AG04449 (cell line): Measurements from ENCODE around the gene EBF4.

ENCODE experiments used
- CTCF ChIA-PET: fragments of 350-600 bp; formaldehyde crosslinking; extraction: SDS; loops from one replicate; lab custom pipeline; 2021; ENCODE audit warnings: antibody characterized with exemption; lab: Yijun Ruan, JAX
- POLR2A ChIA-PET: fragments of 400-600, 350-600 bp; formaldehyde crosslinking; extraction: SDS; loops from one replicate; lab custom pipeline; 2020; ENCODE audit warnings: antibody characterized with exemption, inconsistent platforms; lab: Yijun Ruan, JAX
- DNase-seq: peaks from one replicate; pipeline ENCODE4 v3.0.0-alpha.2; 2010; ENCODE audit warnings: low read depth, low spot score
- H3K4me3 ChIP-seq: 2 replicates; pipeline ENCODE4 v1.5.1; 2011; ENCODE audit warnings: low read depth, mild to moderate bottlenecking, control low read depth, low read length
- TF ChIP-seq, protein P1 (sequence below): IDR thresholded peaks from one replicate; pipeline ENCODE4 v1.5.1; 2011; ENCODE audit warnings: mild to moderate bottlenecking, moderate library complexity, low read length, control low read depth, inconsistent platforms; ENCODE audit not compliant: insufficient read depth; ENCODE audit errors: missing control alignments

The EBF4 gene

DNA sequence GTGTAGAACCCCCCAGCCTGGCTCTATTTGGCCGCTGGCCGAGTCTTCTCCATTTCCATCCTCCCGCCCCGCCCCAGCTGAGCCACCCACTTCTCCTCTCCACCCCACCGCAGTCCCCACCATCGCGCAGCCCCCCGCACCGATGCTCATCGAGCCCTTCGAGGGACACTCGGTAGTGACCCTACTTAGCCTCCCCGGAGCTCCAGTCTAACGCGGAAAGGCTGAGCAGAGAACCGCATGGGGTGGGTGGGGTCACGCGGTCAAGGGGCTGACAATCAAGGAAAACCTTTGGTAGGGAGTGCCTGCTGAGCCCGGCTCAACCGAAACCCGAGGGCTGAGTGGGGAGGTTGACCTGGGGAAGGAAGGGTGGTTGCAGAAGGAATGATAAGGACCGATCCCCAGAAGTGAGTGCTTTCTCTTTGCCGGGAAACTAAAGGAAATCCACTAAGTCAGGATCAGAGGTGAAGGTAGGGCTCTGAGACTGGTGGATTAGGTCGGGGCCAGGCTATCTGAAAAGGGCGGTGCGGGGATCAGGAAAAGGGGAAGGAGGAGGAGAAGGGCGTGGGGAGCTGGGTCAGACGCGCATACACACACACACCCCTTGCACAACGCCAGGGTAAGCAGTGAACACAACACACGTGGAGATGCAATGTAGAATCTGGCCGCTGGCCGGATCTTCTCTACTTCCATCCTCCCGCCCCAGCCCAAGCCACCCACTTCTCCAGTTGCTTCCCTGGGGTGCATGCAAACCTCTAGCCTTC lies 58.1 kb downstream of the EBF4 start:
- ChIA-PET POLR2A (no interaction called here), CTCF (interaction anchor here (1.0 to 13.6 kb wide), 5 partner anchors 9 to 103 kb away, joined by 3 to 337 read pairs (median 3); no protein-coding TSS in a partner anchor)
- no peak for DNase-seq
- peak overlapping the region; percentile 20; the same call in 1 of the 2 replicates for H3K4me3 ChIP-seq
- TF ChIP-seq, protein P1, sequence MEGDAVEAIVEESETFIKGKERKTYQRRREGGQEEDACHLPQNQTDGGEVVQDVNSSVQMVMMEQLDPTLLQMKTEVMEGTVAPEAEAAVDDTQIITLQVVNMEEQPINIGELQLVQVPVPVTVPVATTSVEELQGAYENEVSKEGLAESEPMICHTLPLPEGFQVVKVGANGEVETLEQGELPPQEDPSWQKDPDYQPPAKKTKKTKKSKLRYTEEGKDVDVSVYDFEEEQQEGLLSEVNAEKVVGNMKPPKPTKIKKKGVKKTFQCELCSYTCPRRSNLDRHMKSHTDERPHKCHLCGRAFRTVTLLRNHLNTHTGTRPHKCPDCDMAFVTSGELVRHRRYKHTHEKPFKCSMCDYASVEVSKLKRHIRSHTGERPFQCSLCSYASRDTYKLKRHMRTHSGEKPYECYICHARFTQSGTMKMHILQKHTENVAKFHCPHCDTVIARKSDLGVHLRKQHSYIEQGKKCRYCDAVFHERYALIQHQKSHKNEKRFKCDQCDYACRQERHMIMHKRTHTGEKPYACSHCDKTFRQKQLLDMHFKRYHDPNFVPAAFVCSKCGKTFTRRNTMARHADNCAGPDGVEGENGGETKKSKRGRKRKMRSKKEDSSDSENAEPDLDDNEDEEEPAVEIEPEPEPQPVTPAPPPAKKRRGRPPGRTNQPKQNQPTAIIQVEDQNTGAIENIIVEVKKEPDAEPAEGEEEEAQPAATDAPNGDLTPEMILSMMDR = no peak

DNA sequence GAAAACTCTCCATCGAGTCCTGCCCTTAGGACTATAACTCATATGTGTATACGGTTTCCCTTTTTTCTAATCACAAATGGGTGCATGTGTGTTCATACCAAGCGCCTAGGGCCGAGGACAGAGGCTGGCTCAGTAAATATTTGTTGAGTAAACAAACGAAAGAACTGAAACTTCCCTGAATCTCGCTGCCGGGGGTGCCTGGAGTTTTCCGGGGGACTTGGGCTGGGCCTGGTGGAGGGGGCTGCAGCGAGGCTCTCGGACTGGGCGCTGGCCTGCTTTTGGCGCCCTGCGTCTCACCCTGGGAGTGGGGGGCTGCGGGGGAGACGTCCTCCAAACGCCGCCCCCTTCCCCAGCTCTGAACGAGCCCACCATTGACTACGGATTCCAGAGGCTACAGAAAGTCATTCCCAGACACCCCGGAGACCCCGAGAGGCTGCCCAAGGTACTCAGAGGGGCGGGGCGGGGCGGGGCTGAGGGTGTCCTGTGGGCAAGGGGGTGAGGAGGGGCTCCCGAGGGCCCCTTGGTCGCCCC lies 58.8 kb downstream of the EBF4 start:
- ChIA-PET CTCF (interaction anchor here (1.4 to 13.6 kb wide), 15 partner anchors 9 to 102 kb away, joined by 3 to 337 read pairs (median 10); partner anchors contain the start of genes EBF4, PCED1A and VPS16), POLR2A (no interaction called here)
- TF ChIP-seq, protein P1 = no peak
- DNase-seq = no peak
- peak overlapping the region; percentile 25 for H3K4me3 ChIP-seq

DNA sequence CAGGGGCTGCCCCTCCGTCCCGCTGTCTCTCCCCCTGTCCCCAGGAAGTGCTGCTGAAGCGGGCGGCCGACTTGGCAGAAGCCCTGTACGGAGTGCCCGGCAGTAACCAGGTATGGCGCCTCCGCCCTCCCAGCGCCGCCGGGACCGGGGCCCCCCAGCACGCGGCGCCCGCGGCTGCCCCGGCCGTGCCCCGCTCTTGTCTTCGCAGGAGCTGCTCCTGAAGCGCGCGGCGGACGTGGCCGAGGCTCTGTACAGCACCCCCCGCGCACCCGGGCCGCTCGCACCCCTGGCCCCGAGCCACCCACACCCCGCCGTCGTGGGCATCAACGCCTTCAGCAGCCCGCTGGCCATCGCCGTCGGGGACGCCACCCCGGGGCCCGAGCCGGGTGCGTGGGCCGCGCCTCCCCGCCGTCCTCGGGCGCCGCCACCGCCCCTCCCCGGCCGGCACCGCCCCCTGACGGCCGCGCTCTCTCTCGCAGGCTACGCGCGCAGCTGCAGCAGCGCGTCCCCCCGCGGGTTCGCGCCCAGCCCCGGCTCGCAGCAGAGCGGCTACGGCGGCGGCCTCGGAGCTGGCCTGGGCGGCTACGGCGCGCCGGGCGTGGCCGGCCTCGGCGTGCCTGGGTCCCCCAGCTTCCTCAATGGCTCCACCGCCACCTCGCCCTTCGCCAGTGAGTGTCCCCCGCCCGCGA lies 59.4 kb downstream of the EBF4 start:
- CTCF ChIA-PET = interaction anchor here (1.1 to 13.6 kb wide), 24 partner anchors 9 to 260 kb away, joined by 3 to 337 read pairs (median 6); partner anchors contain the start of genes EBF4, PCED1A and VPS16

DNA sequence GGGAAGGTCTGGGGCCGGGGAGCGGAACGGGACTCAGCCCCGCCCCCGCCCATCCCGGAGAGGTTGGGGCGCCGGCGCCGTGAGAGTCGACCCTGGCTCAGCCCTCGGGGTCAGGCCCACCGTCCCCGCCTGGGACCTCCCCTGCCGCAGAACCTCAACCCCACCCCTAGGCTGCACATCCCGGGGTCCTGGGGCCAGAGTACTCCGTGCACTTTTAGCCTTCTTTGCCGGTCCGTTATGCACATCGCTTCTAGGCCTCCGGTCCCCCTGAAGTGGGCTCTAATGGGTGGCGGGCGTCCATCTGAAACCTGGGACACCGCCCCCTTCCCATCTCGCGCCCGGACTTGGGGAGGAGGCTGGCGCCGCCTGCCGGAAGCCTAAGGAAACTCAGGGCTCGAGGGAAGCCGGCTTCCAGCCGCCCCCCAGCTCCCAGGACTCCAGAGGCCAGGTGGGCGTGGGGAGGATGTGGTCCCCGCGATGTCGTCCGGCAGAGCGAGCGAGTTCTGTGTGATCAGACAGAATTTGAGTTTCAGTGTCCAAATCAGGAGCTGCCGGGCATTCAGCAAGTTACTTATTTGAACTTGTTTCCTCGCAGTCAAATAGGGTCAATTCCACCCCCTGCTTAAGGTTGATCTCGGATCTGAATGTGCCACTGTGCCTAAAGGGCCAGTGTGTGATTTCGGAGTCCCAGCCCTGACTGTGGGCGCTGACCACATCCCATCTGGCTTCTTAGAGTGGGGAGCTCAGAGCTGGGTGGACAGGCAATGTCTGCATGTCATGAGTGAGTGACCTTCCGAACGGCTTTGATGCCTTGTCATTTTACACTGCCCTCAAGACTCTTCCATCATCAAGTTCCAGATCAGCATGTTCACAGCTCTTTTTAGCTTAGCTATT lies 60.2 kb downstream of the EBF4 start:
- no peak for DNase-seq
- ChIA-PET CTCF (interaction anchor here (0.5 to 13.6 kb wide), 34 partner anchors 8 to 333 kb away, joined by 3 to 337 read pairs (median 4); partner anchors contain the start of genes EBF4, PCED1A and VPS16), POLR2A (interaction anchor here (0.6 kb wide), 1 partner anchor 90 kb away, joined by 3 read pairs; no protein-coding TSS in a partner anchor)
- peak overlapping the region; percentile 54 for H3K4me3 ChIP-seq
- TF ChIP-seq, protein P1 = peak; percentile 91

More for the DNA sequence above, 59.4 kb downstream of the EBF4 start:
- POLR2A ChIA-PET = interaction anchor here (0.6 kb wide), 1 partner anchor 89 kb away, joined by 3 read pairs; no protein-coding TSS in a partner anchor
- H3K4me3 ChIP-seq = peak overlapping the region; percentile 54
- no peak for DNase-seq
- TF ChIP-seq, protein P1 = peak; percentile 20

DNA sequence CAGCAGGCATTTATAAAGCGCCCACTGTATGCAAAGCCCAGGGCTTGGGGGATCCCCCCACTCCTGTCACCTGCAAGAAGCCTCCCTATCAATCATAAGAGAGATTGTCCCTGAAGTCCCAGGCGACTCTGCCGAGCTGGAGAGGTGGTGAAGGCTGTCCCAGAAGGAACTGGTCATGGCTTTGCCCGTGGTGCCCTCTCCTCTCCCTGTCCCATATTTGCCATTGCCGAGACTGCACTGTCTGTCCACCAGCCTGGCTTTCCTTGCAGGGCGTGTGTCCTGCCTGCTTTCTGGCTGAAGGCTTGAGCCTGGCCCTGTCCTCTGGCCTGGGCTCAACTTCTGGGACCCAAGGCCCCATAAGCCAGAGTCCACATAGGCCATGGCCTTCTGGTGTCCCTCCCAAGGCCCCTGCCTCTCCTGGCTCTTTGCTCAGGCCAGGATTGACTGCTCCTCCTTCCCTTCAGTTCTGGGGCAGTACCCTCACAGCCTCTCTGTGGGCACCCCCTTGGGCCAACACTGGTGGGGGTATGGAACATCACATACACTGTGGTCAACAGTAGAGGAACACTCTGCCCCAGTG lies 61.0 kb downstream of the EBF4 start:
- no peak overlapping the region for H3K4me3 ChIP-seq
- DNase-seq = no peak
- CTCF ChIA-PET = interaction anchor here (0.5 to 13.6 kb wide), 32 partner anchors 7 to 333 kb away, joined by 3 to 337 read pairs (median 4); partner anchors contain the start of genes EBF4, PCED1A and VPS16
- TF ChIP-seq, protein P1 = no peak
- POLR2A ChIA-PET = no interaction called here
